B cell (primary cell): Measurements from ENCODE around the gene RAB3B. TPM values are rescaled to one million over a fixed set of nuclear protein-coding genes. Genes with fewer than 3 reads are reported as not detected.

ENCODE experiments used
- ATAC-seq: fragments of 200-7000 bp; cut with Tn5 transposase; one replicate; pipeline ENCODE4 v1.10.0; 2021; ENCODE audit warnings: low read depth, mild to moderate bottlenecking, moderate number of reproducible peaks, moderate library complexity
- CTCF ChIA-PET: fragments of 350-600 bp; sonication (Branson Sonifier 250); formaldehyde crosslinking; loops from one replicate; lab custom pipeline; 2021; ENCODE audit warnings: antibody characterized with exemption, inconsistent platforms; lab: Charles Lee
- POLR2A ChIA-PET: fragments of 350-600 bp; sonication (Branson Sonifier 250); formaldehyde crosslinking; loops from one replicate; lab custom pipeline; 2021; ENCODE audit warnings: antibody characterized with exemption; lab: Charles Lee
- DNase-seq: peaks from one replicate; pipeline ENCODE4 v3.0.0; 2013
- H2AFZ ChIP-seq: 2 replicates; pipeline ENCODE4 v1.6.1; 2012; ENCODE audit warnings: mild to moderate bottlenecking, low read depth, low read length; ENCODE audit not compliant: insufficient read depth, poor library complexity, severe bottlenecking
- H3K27ac ChIP-seq, 2 donors: 1 replicate in 1 of 2; 2 replicates in 1 of 2; pipeline ENCODE4 v1.5.1; 2012 to 2013; ENCODE audit warnings: low read length in 2 of 2, mild to moderate bottlenecking in 2 of 2, moderate library complexity in 1 of 2
- H3K27me3 ChIP-seq, 4 experiments: fragments of 200-600 bp in 1 of 4; sonication (generic) in 1 of 4; replicated peaks in 1 of 4; 1 replicate in 2 of 4; 2 replicates in 2 of 4; pipeline versions ENCODE4 v1.6.1 to v1.7.0; 2013 to 2016; ENCODE audit warnings: low read length in 3 of 4, mild to moderate bottlenecking in 2 of 4, mixed read lengths in 1 of 4, moderate library complexity in 1 of 4; ENCODE audit not compliant: insufficient read depth in 4 of 4, control insufficient read depth in 3 of 4; ENCODE audit errors: control extremely low read depth in 1 of 4
- H3K36me3 ChIP-seq, 2 experiments: replicated peaks in 1 of 2; 1 replicate in 1 of 2; 2 replicates in 1 of 2; pipeline versions ENCODE4 v1.6.1 to v1.7.1; 2013; ENCODE audit warnings: low read length in 1 of 2; ENCODE audit not compliant: insufficient read depth in 2 of 2, control insufficient read depth in 1 of 2; ENCODE audit errors: control extremely low read depth in 1 of 2, extremely low read depth in 1 of 2
- H3K4me1 ChIP-seq, 2 donors: fragments of 200-600 bp in 1 of 2; sonication (generic) in 1 of 2; 1 replicate in 1 of 2; 2 replicates in 1 of 2; pipeline versions ENCODE4 v1.5.1 to v1.6.1; 2013 to 2017; ENCODE audit warnings: low read length in 2 of 2; ENCODE audit not compliant: control insufficient read depth in 2 of 2, insufficient read depth in 2 of 2
- H3K4me2 ChIP-seq: replicated peaks from 2 replicates; pipeline ENCODE3; 2012; ENCODE audit warnings: mild to moderate bottlenecking, low read depth, low read length; ENCODE audit not compliant: poor library complexity, severe bottlenecking
- H3K4me3 ChIP-seq, 5 experiments: fragments of 200-600 bp in 1 of 5; sonication (generic) in 1 of 5; 1 replicate in 3 of 5; 2 replicates in 2 of 5; pipeline versions ENCODE4 v1.5.1 to v1.7.0; 2011 to 2016; ENCODE audit warnings: low read length in 4 of 5, mild to moderate bottlenecking in 4 of 5, low read depth in 2 of 5, control low read depth in 1 of 5, moderate library complexity in 1 of 5; ENCODE audit not compliant: insufficient read depth in 1 of 5; ENCODE audit errors: control extremely low read depth in 1 of 5, extremely low read depth in 1 of 5
- H3K79me2 ChIP-seq: fragments of 200-600 bp; sonication (generic); one replicate; pipeline ENCODE4 v1.6.0; 2016; ENCODE audit warnings: low read length; ENCODE audit not compliant: control insufficient read depth, insufficient read depth
- H3K9ac ChIP-seq: fragments of 200-600 bp; sonication (generic); 2 replicates; pipeline ENCODE4 v1.6.1; 2017; ENCODE audit warnings: mild to moderate bottlenecking, low read length, moderate library complexity
- H3K9me3 ChIP-seq, 3 donors: one replicate each; pipeline versions ENCODE4 v1.6.1 to v1.7.1; 2013; ENCODE audit warnings: low read length in 2 of 3; ENCODE audit not compliant: control insufficient read depth in 2 of 3, insufficient read depth in 1 of 3; ENCODE audit errors: control extremely low read depth in 1 of 3
- H4K20me1 ChIP-seq: 2 replicates; pipeline ENCODE4 v1.6.0; 2012; ENCODE audit warnings: mild to moderate bottlenecking, low read length; ENCODE audit not compliant: insufficient read depth, control insufficient read depth, poor library complexity, severe bottlenecking
- H3K27ac Mint-ChIP-seq: one replicate; pipeline ENCODE4 v1.8.0; 2021; ENCODE audit warnings: mixed read lengths
- H3K27me3 Mint-ChIP-seq: one replicate; pipeline ENCODE4 v1.8.0; 2021; ENCODE audit warnings: mixed read lengths
- H3K4me1 Mint-ChIP-seq: one replicate; pipeline ENCODE4 v1.8.0; 2021; ENCODE audit warnings: mixed read lengths
- H3K4me3 Mint-ChIP-seq: one replicate; pipeline ENCODE4 v1.8.0; 2021; ENCODE audit warnings: mixed read lengths
- H3K9me3 Mint-ChIP-seq: one replicate; pipeline ENCODE4 v1.8.0; 2022; ENCODE audit warnings: mixed read lengths; ENCODE audit not compliant: insufficient read depth
- EZH2 ChIP-seq: IDR thresholded peaks from 2 replicates; pipeline ENCODE4 v1.6.1; 2012; ENCODE audit warnings: borderline replicate concordance, low read depth, mild to moderate bottlenecking, moderate library complexity, low read length; ENCODE audit not compliant: insufficient read depth, poor library complexity, severe bottlenecking
- WGBS: methylation state at CpG from one replicate; pipeline ENCODE4 v1.1.5; 2013; ENCODE audit warnings: missing lambda C conversion rate; ENCODE audit not compliant: insufficient coverage; 5-methylcytosine and 5-hydroxymethylcytosine counted together
- intact Hi-C: fragments of 100-400 bp; cut with micrococcal nuclease; formaldehyde crosslinking; loops from one replicate; pipeline ENCODE4 v1.10.0; 2022
- polyA plus RNA-seq: library from polyadenylated mRNA; depleted of rRNA; stranded (reverse); fragments of >200 nt; gene quantifications from 2 replicates; pipeline ENCODE4 v1.2.3, GENCODE V29; 2012
- total RNA-seq, 2 donors: library from RNA; stranded (reverse); fragments of 120-200 nt in 1 of 2; gene quantifications; 1 replicate in 1 of 2; 2 replicates in 1 of 2; pipeline versions ENCODE4 v1.2.3 to v1.2.4, GENCODE V29; 2013 to 2022
- TF ChIP-seq, protein P1 (sequence below): fragments of 200-600 bp; IDR thresholded peaks from one replicate; pipeline ENCODE4 v1.8.0; 2022; ENCODE audit warnings: antibody characterized with exemption, mild to moderate bottlenecking

Gene RAB3B
- total and polyA plus RNA-seq, 2 donors (not counting 1 experiment from before 2014, with no cell fraction given), result 0.02 TPM; not detected in 1

DNA sequence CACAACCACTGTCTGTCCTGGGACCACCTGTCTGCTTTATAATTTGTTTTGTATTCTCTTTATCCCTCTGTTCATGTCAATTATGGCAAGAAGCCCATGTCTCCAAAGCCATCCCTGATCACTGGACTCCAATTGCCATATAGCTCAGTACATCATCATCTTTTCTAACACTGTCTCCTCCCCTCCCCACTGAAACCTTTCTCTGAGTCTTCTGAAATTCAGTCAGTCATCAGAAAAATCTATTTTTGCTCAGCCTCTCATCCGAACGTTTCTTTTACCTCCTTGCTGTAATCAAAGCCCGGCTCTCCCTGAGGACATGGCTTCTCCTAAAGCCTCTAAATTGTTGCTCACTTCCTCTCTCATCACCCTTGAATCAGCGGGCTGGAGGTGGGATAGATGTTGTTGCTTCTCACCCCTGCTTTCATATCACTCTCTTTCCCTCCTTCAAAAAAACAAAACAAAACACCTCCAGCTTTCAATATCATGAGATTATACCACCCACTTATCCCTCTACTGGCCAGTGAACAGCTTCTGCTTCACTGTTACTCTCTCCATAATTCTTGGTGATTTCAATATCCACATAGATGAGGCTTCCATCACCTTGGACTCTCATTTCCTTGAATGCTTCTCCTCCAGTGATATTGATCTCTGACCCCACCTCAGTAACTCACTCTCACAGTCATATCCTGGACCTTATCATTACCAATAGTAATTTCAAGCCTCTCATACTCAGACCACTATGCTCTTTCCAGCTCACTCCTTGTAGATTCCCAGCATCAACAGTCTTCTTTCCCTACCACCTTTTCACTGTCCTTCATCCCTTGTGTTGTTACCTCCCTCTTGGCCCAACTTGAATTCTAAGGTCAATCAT, 27.8 kb downstream of the RAB3B start:
- H3K27ac ChIP-seq, result no peak overlapping the region
- H3K4me2 ChIP-seq, result no peak overlapping the region
- no peaks in the 10 kb centered on the region for H4K20me1 ChIP-seq
- peaks cover 0 to 7% (median 0%) of the 10 kb centered on the region in 4 experiments for H3K27me3 ChIP-seq
- no peaks in the 10 kb centered on the region for H3K36me3 ChIP-seq
- no peak overlapping the region for H2AFZ ChIP-seq
- H3K27ac Mint-ChIP-seq, result no peak overlapping the region
- intact Hi-C loops, result no loop called here
- peaks cover 16% of the 10 kb centered on the region for H3K27me3 Mint-ChIP-seq
- H3K4me3 ChIP-seq, result no peak overlapping the region
- ATAC-seq (no peak), DNase-seq (no peak)
- 85% methylated on average over 2 of the region's 4 CpGs for WGBS
- H3K9me3 ChIP-seq, result no peaks in the 10 kb centered on the region
- CTCF ChIA-PET, result no interaction called here
- H3K9ac ChIP-seq, result no peak overlapping the region
- POLR2A ChIA-PET, result no interaction called here
- H3K9me3 Mint-ChIP-seq, result no peaks in the 10 kb centered on the region
- no peak overlapping the region for H3K4me3 Mint-ChIP-seq
- H3K4me1 Mint-ChIP-seq, result no peaks in the 10 kb centered on the region
- TF ChIP-seq EZH2, result no peak
- peaks cover 6 to 12% of the 10 kb centered on the region in 2 donors for H3K4me1 ChIP-seq
- no peaks in the 10 kb centered on the region for H3K79me2 ChIP-seq

DNA sequence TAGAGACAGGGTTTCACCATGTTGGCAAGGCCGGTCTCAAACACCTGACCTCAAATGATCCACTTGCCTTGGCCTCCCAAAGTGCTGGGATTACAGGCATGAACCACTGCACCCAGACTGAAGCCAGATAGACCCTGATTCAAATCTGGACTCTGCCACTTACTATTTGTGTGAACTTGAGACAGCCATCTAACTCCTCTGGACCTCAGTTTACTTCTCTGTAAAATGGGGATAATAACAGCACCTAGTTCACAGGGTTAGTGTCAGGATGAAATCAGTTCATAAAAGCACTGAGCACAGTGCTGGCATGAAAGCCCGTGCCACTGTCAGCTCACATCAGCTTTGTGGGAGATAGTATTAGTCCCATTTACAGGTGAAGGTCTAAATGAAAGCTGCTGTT, 28.5 kb downstream of the RAB3B start:
- Mint-ChIP-seq H3K4me3 (no peak overlapping the region), H3K27me3 (peaks cover 16% of the 10 kb centered on the region), H3K9me3 (no peaks in the 10 kb centered on the region), H3K27ac (no peak overlapping the region), H3K4me1 (no peaks in the 10 kb centered on the region)
- intact Hi-C loops, result no loop called here
- ChIA-PET POLR2A (no interaction called here), CTCF (no interaction called here)
- no peak for DNase-seq
- Histone ChIP-seq H3K9ac (no peak overlapping the region), H3K4me2 (no peak overlapping the region), H3K9me3 (no peaks in the 10 kb centered on the region), H3K27ac (no peak overlapping the region), H3K27me3 (peaks cover 0 to 7% (median 0%) of the 10 kb centered on the region in 4 experiments), H3K36me3 (no peaks in the 10 kb centered on the region), H3K79me2 (no peaks in the 10 kb centered on the region), H4K20me1 (no peaks in the 10 kb centered on the region), H2AFZ (no peak overlapping the region), H3K4me1 (peaks cover 6 to 12% of the 10 kb centered on the region in 2 donors), H3K4me3 (no peak overlapping the region)
- 91% methylated on average over 2 of the region's 2 CpGs for WGBS
- ATAC-seq, result no peak
- TF ChIP-seq, protein P1, sequence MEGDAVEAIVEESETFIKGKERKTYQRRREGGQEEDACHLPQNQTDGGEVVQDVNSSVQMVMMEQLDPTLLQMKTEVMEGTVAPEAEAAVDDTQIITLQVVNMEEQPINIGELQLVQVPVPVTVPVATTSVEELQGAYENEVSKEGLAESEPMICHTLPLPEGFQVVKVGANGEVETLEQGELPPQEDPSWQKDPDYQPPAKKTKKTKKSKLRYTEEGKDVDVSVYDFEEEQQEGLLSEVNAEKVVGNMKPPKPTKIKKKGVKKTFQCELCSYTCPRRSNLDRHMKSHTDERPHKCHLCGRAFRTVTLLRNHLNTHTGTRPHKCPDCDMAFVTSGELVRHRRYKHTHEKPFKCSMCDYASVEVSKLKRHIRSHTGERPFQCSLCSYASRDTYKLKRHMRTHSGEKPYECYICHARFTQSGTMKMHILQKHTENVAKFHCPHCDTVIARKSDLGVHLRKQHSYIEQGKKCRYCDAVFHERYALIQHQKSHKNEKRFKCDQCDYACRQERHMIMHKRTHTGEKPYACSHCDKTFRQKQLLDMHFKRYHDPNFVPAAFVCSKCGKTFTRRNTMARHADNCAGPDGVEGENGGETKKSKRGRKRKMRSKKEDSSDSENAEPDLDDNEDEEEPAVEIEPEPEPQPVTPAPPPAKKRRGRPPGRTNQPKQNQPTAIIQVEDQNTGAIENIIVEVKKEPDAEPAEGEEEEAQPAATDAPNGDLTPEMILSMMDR, result no peak
- no peak for TF ChIP-seq EZH2
